ENCODE results near the gene TMEM239. TPM values are rescaled to one million over a fixed set of nuclear protein-coding genes. Genes with fewer than 3 reads are reported as not detected.
A peak's percentile ranks its signal among the peaks of the same experiment; 100 is the strongest.

The TMEM239 gene
- polyA plus RNA-seq, 1 of the 3 experiments (the other 2 are of a cell fraction): 0.02 TPM

GRCh38 chr20:2798814-2799213, 17.4 kb upstream of the TMEM239 start:
- no peaks in the 10 kb centered on the region for H4K20me1 ChIP-seq (ENCODE audit: insufficient read depth)
- peak overlapping the region; percentile 78; the same call in 1 of the 2 replicates for H3K4me2 ChIP-seq
- peak; percentile 38 for DNase-seq
- ChIA-PET POLR2A (interaction anchor here (2.9 kb wide), 1 partner anchor 9 kb away, joined by 11 read pairs; no protein-coding TSS in a partner anchor), CTCF (interaction anchor here (0.6 to 1.7 kb wide), 5 partner anchors 21 to 1005 kb away, joined by 3 to 6 read pairs (median 3); no protein-coding TSS in a partner anchor)
- H3K9me3 ChIP-seq: no peaks in the 10 kb centered on the region
- no peak for TF ChIP-seq CTCF (IDR thresholded peaks at IDR 0.05)
- no peak for TF ChIP-seq USF2 (IDR thresholded peaks at IDR 0.05; ENCODE audit: borderline replicate concordance, low read depth, low read length)
- no peak for TF ChIP-seq ZBTB33 (IDR thresholded peaks at IDR 0.05; ENCODE audit: borderline replicate concordance, low read depth)
- no peak for TF ChIP-seq IRF3 (IDR thresholded peaks at IDR 0.05; ENCODE audit: low read depth, low read length)
- no peak for TF ChIP-seq TEAD4 (IDR thresholded peaks at IDR 0.05; ENCODE audit: borderline replicate concordance, insufficient read depth)
- TF ChIP-seq YY1 (IDR thresholded peaks at IDR 0.05; ENCODE audit: low read depth): no peak
- no peak for TF ChIP-seq FOXM1 (IDR thresholded peaks at IDR 0.05; ENCODE audit: low read depth)
- TF ChIP-seq MAX (IDR thresholded peaks at IDR 0.05; ENCODE audit: low read depth): no peak
- TF ChIP-seq JUND (IDR thresholded peaks at IDR 0.05): no peak
- no peaks in the 10 kb centered on the region for H3K79me2 ChIP-seq (ENCODE audit: insufficient read depth)
- peaks cover 0 to 19% of the 10 kb centered on the region in 2 experiments for H3K36me3 ChIP-seq (replicated peaks in 1 of 2; ENCODE audit: control insufficient read depth in 1 of 2, insufficient read depth in 2 of 2, low read length in 1 of 2)
- no peaks in the 10 kb centered on the region for H3F3A ChIP-seq (replicated peaks; ENCODE audit: insufficient read depth)
- H3K4me1 ChIP-seq (ENCODE audit: control insufficient read depth in 1 of 2, insufficient read depth in 2 of 2, low read depth in 1 of 2, low read length in 1 of 2): peaks cover 0 to 14% of the 10 kb centered on the region in 2 experiments; a peak in 1 of 4 replicates
- no peak overlapping the region for H2AFZ ChIP-seq (ENCODE audit: low read depth)
- H3K9ac ChIP-seq: no peak overlapping the region
- peak overlapping the region in 1 of 2 experiments; percentile 53; a peak in 1 of 4 replicates for H3K4me3 ChIP-seq (ENCODE audit: low read depth in 2 of 2, low read length in 1 of 2)
- no peaks in the 10 kb centered on the region for H3K27me3 ChIP-seq (ENCODE audit: insufficient read depth)
- H3K27ac ChIP-seq (ENCODE audit: low read depth in 2 of 2, low read length in 1 of 2): no peak overlapping the region
- H3K9me2 ChIP-seq: no peaks in the 10 kb centered on the region
- WGBS (ENCODE audit: low lambda C conversion rate): 86% methylated on average over 6 of the region's 6 CpGs
